Naive thymus-derived CD8-positive, alpha-beta T cell (primary cell): ENCODE measurements around the gene CATSPERE. TPM values are rescaled to one million over a fixed set of nuclear protein-coding genes. Genes with fewer than 3 reads are reported as not detected.

Experiments
- polyA plus RNA-seq, 3 donors: library from polyadenylated mRNA; unstranded; fragments of 300-500 nt; fragmentation: Illumina TruSeq; gene quantifications; one replicate each; pipeline ENCODE4 v1.2.3, GENCODE V29; 2021
- total RNA-seq, 8 experiments: library from RNA in 2 of 8; stranded (reverse) in 2 of 8; gene quantifications; one replicate each; pipeline ENCODE4 v1.2.3 and lab custom pipeline; 2021 to 2026

CATSPERE gene
- total and polyA plus RNA-seq, 5 experiments from 2014 or later, result 0.22 to 2.7 (median 1.2) TPM

Other genes with a start within 250 kb of the CATSPERE start
- 10 to 100 TPM; 59.3 to 62.0 TPM for gene ADSS2, start 9.4 kb upstream of the CATSPERE start, total RNA-seq
- gene ADSS2, start 9.4 kb upstream of the CATSPERE start, polyA plus RNA-seq, result 10 to 100 TPM; 24.6 to 28.0 (median 27.5) TPM
- gene DESI2, start 191.9 kb downstream of the CATSPERE start, total RNA-seq, result 10 to 100 TPM; 17.8 to 19.1 TPM
- 10 to 100 TPM; 10.8 to 13.1 (median 12.9) TPM for gene DESI2, start 191.9 kb downstream of the CATSPERE start, polyA plus RNA-seq